Thyroid gland (tissue), 4 donors: ENCODE data around the gene SCN8A. TPM values are rescaled to one million over a fixed set of nuclear protein-coding genes. Genes with fewer than 3 reads are reported as not detected.
"Not testable (repeated sequence)": the region's sequence is repeated elsewhere in the genome, so short reads cannot be mapped to it uniquely, and the experiment has no call there.

Experiments used
- DNase-seq, 2 donors: peaks; one replicate each; pipeline ENCODE4 v3.0.0-alpha.2; 2019
- H3K27ac ChIP-seq, 3 donors: fragments of 200-600 bp; sonication (generic); 1 replicate in 2 of 3; 2 replicates in 1 of 3; pipeline ENCODE4 v1.5.1; 2016 to 2019; ENCODE audit warnings: mild to moderate bottlenecking in 1 of 3, moderate library complexity in 1 of 3
- H3K27me3 ChIP-seq: fragments of 200-600 bp; sonication (generic); one replicate; pipeline ENCODE4 v1.5.1; 2019
- H3K36me3 ChIP-seq, 2 donors: fragments of 200-600 bp; sonication (generic); one replicate each; pipeline ENCODE4 v1.5.1; 2016 to 2019
- H3K4me1 ChIP-seq, 2 donors: fragments of 200-600 bp; sonication (generic); one replicate each; pipeline ENCODE4 v1.5.1; 2017 to 2019
- H3K4me3 ChIP-seq, 3 donors: fragments of 200-600 bp; sonication (generic); replicated peaks in 1 of 3; 1 replicate in 2 of 3; 2 replicates in 1 of 3; pipeline ENCODE4 v1.5.1; 2016; ENCODE audit warnings: mild to moderate bottlenecking in 1 of 3
- H3K9me3 ChIP-seq: fragments of 200-600 bp; sonication (generic); one replicate; pipeline ENCODE4 v1.5.1; 2017
- CTCF ChIP-seq, 6 experiments: fragments of 200-600 bp in 3 of 6; fragments of 450-650 bp in 3 of 6; sonication (generic) in 3 of 6; IDR thresholded peaks; one replicate each; pipeline ENCODE4 v1.5.1; 2016 to 2019; ENCODE audit warnings: antibody characterized with exemption in 6 of 6, mild to moderate bottlenecking in 2 of 6, inconsistent platforms in 1 of 6, moderate library complexity in 1 of 6
- POLR2A ChIP-seq, 2 donors: fragments of 450-650 bp; IDR thresholded peaks; one replicate each; pipeline ENCODE4 v1.6.1; 2017; ENCODE audit warnings: antibody characterized with exemption in 2 of 2, mild to moderate bottlenecking in 2 of 2, moderate library complexity in 1 of 2
- WGBS, 2 donors: methylation state at CpG; one replicate each; pipeline ENCODE4 v1.1.5; 2017; 5-methylcytosine and 5-hydroxymethylcytosine counted together
- intact Hi-C: fragments of 100-400 bp; cut with DNase I; formaldehyde crosslinking; loops from one replicate; pipeline ENCODE4 v1.15.1; 2023
- total RNA-seq, 4 donors: library from RNA; depleted of rRNA; stranded (reverse); fragments of >200 nt; gene quantifications; one replicate each; pipeline ENCODE4 v1.2.3, GENCODE V29; 2016

SCN8A gene
- total RNA-seq, 4 donors from 2014 or later = 0.89 to 3.7 (median 1.3) TPM

- Histone ChIP-seq H3K36me3 (no peaks in the 10 kb centered on the region), H3K9me3 (no peaks in the 10 kb centered on the region), H3K4me1 (no peaks in the 10 kb centered on the region), H3K27me3 (no peaks in the 10 kb centered on the region), H3K27ac (no peak overlapping the region), H3K4me3 (no peak overlapping the region)
- DNase-seq = no peak
- TF ChIP-seq POLR2A (IDR thresholded peaks at IDR 0.05) (no peak), CTCF (IDR thresholded peaks at IDR 0.05) (no peak)
- intact Hi-C loops = no loop called here
- WGBS, 2 donors = 86 to 88% methylated on average over 1 of the region's 1 CpG
Observed at GRCh38 chr12:51829641-51830040, 238.6 kb downstream of the SCN8A start.

GRCh38 chr12:51831817-51832216 is 240.8 kb downstream of the SCN8A start:
- H3K27me3 ChIP-seq, intact Hi-C loops, H3K27ac ChIP-seq, DNase-seq, H3K9me3 ChIP-seq, H3K4me3 ChIP-seq, H3K4me1 ChIP-seq, H3K36me3 ChIP-seq: not testable (repeated sequence)
- 76 to 78% methylated on average over 5 of the region's 5 CpGs for WGBS, 2 donors

- DNase-seq = no peak
- H3K27ac ChIP-seq = no peak overlapping the region
- H3K9me3 ChIP-seq = no peaks in the 10 kb centered on the region
- no peak overlapping the region for H3K4me3 ChIP-seq
- intact Hi-C loops = no loop called here
- TF ChIP-seq POLR2A (IDR thresholded peaks at IDR 0.05) (no peak), CTCF (IDR thresholded peaks at IDR 0.05) (no peak)
- whole genome bisulfite sequencing, 2 donors = 53 to 68% methylated on average over 10 of the region's 10 CpGs
- no peaks in the 10 kb centered on the region for H3K36me3 ChIP-seq
- no peaks in the 10 kb centered on the region for H3K4me1 ChIP-seq
- no peaks in the 10 kb centered on the region for H3K27me3 ChIP-seq
Observed at GRCh38 chr12:51832354-51833107, 241.5 kb downstream of the SCN8A start.

GRCh38 chr12:51833448-51834227 is 242.6 kb downstream of the SCN8A start:
- Histone ChIP-seq H3K9me3 (no peaks in the 10 kb centered on the region), H3K27me3 (no peaks in the 10 kb centered on the region), H3K36me3 (no peaks in the 10 kb centered on the region), H3K4me3 (no peak overlapping the region), H3K27ac (no peak overlapping the region), H3K4me1 (peaks cover 0 to 4% of the 10 kb centered on the region in 2 donors)
- TF ChIP-seq CTCF (IDR thresholded peaks at IDR 0.05) (no peak), POLR2A (IDR thresholded peaks at IDR 0.05) (no peak)
- 55 to 61% methylated on average over 12 of the region's 12 CpGs for WGBS, 2 donors
- intact Hi-C loops = no loop called here
- no peak for DNase-seq

GRCh38 chr12:51834411-51834810 is 243.4 kb downstream of the SCN8A start:
- no peak for TF ChIP-seq POLR2A (IDR thresholded peaks at IDR 0.05)
- no peak for TF ChIP-seq CTCF (IDR thresholded peaks at IDR 0.05)
- no peak for DNase-seq
- intact Hi-C loops = no loop called here
- peaks cover 0 to 8% of the 10 kb centered on the region in 2 donors for H3K4me1 ChIP-seq
- no peaks in the 10 kb centered on the region for H3K36me3 ChIP-seq
- 82 to 94% methylated on average over 5 to 11 of the region's 11 CpGs for WGBS, 2 donors
- no peaks in the 10 kb centered on the region for H3K9me3 ChIP-seq
- H3K27me3 ChIP-seq = no peaks in the 10 kb centered on the region
- H3K4me3 ChIP-seq = no peak overlapping the region
- no peak overlapping the region for H3K27ac ChIP-seq
